Mucosa of stomach (tissue), 1 donor: ENCODE measurements around the gene FCRLA.

Experiments used
- H3K27me3 ChIP-seq: one replicate; pipeline ENCODE4 v1.7.0; 2013; ENCODE audit warnings: mild to moderate bottlenecking, low read length; ENCODE audit not compliant: control insufficient read depth, insufficient read depth
- H3K36me3 ChIP-seq: one replicate; pipeline ENCODE4 v1.7.0; 2013; ENCODE audit warnings: low read length; ENCODE audit not compliant: control insufficient read depth, insufficient read depth
- H3K4me1 ChIP-seq: one replicate; pipeline ENCODE4 v1.7.0; 2013; ENCODE audit warnings: mild to moderate bottlenecking, low read length; ENCODE audit not compliant: control insufficient read depth, insufficient read depth
- H3K4me3 ChIP-seq: one replicate; pipeline ENCODE4 v1.7.0; 2013; ENCODE audit warnings: low read length
- H3K9ac ChIP-seq: one replicate; pipeline ENCODE4 v1.7.0; 2013; ENCODE audit warnings: mild to moderate bottlenecking, low read length, moderate library complexity
- H3K9me3 ChIP-seq: one replicate; pipeline ENCODE4 v1.7.0; 2013; ENCODE audit warnings: mild to moderate bottlenecking, low read length, moderate library complexity; ENCODE audit not compliant: control insufficient read depth
- donor health status: Pancreatic carcinoma.

FCRLA gene

DNA sequence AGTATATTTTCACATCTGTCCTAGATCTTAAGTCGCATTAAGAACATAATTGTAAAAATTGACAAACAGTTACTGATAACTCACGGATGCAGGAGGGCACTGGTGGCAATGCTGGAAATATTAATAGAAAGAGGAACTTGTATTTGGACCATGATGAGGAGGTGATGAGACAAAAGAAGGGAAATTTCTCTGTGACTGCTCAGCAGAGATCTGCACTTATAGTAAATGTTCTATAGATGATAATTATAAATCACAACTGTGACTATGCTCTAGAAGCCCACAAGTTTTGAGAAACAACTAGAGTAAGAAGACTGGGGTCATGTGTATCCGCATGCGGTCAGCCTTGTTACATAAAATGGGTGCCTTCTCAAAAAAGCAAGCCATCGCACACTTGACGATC lies 33.9 kb downstream of the FCRLA start:
- Histone ChIP-seq H3K9me3 (no peaks in the 10 kb centered on the region), H3K9ac (no peak overlapping the region), H3K4me3 (no peak overlapping the region), H3K36me3 (no peaks in the 10 kb centered on the region), H3K4me1 (peaks cover 4% of the 10 kb centered on the region), H3K27me3 (no peaks in the 10 kb centered on the region)

DNA sequence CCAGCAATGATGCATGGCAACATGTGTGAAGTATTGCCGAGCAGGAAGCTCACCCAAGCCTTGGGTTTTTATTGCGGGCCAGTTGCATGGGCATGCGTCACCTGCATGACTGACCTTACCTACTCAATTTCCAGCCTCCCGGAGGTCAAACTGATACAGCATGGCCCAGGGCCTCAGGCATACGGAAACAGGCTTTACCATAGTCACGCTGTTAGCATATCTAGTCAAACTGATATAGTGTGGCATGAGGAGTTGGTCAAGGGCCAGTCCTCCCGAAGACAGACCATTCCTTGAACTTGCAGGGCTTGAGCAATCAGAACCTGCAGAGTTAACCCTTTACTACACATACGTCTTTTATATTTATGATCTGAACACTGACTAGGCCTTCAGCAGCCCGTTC lies 36.2 kb downstream of the FCRLA start:
- no peak overlapping the region for H3K4me3 ChIP-seq
- no peaks in the 10 kb centered on the region for H3K36me3 ChIP-seq
- H3K9me3 ChIP-seq: no peaks in the 10 kb centered on the region
- no peaks in the 10 kb centered on the region for H3K27me3 ChIP-seq
- H3K9ac ChIP-seq: no peak overlapping the region
- no peaks in the 10 kb centered on the region for H3K4me1 ChIP-seq

DNA sequence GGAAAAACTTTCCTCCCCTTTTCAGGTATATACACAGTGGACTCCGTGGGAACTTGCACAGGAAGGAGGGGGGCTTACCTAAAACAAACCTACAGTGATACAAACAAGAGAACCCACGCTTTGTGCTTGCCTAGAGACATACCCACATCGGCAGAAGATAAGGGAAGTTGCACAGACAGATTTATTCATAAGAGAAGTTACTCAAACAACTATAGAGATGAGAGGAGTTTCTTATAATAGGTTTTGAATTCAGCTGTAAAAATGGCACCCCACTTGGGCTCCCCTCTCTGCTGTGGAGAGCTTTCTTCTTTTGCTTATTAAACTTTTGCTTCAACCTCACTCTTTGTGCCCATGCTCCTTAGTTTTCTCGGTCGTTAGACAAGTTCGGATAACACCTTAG lies 40.8 kb downstream of the FCRLA start:
- no peaks in the 10 kb centered on the region for H3K27me3 ChIP-seq
- H3K4me3 ChIP-seq: no peak overlapping the region
- no peaks in the 10 kb centered on the region for H3K36me3 ChIP-seq
- H3K9me3 ChIP-seq: no peaks in the 10 kb centered on the region
- no peak overlapping the region for H3K9ac ChIP-seq
- peaks cover 8% of the 10 kb centered on the region for H3K4me1 ChIP-seq

DNA sequence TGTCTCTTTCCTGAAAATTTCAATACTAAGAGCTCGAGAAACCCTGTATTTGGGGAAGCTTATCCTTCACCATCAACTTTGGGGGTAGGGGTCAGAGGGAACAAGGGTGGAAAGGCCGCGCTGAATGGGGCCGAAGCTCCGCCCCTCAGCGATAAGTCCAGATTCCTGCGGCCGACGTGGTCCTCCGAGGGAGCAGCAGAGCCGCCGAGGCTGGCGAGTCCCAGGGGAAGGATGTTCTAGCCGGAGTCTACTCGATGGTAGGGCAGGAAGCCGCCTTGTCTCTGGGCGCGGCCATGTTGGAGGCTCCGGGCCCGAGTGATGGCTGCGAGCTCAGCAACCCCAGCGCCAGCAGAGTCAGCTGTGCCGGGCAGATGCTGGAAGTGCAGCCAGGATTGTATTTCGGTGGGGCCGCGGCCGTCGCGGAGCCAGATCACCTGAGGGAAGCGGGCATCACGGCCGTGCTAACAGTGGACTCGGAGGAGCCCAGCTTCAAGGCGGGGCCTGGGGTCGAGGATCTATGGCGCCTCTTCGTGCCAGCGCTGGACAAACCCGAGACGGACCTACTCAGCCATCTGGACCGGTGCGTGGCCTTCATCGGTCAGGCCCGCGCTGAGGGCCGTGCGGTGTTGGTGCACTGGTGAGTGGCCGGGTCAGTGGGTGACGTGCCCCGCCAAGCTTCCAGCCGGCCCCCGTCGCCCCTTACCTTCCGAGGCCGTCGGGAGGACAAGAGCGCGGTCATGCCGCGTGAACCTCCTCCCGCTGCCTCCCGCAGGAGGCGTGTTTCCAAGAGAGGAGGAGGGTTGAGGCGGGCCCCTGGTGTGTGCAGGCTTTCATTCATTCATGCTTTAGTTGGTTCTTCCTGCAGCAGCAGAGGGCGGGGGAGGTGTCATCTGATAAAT lies 42.7 kb downstream of the FCRLA start, which contains the start of gene DUSP12:
TSS of gene DUSP12 (plus strand) at position 278 of the 899 bp plus-strand sequence. CDS start at position 294, 16 bp downstream.
- no peaks in the 10 kb centered on the region for H3K27me3 ChIP-seq
- H3K36me3 ChIP-seq: no peaks in the 10 kb centered on the region
- H3K4me3 ChIP-seq: peak within 1 kb of the TSS; percentile 93
- peak within 1 kb of the TSS; percentile 76 for H3K9ac ChIP-seq
- peaks cover 8% of the 10 kb centered on the region for H3K4me1 ChIP-seq
- no peaks in the 10 kb centered on the region for H3K9me3 ChIP-seq

DNA sequence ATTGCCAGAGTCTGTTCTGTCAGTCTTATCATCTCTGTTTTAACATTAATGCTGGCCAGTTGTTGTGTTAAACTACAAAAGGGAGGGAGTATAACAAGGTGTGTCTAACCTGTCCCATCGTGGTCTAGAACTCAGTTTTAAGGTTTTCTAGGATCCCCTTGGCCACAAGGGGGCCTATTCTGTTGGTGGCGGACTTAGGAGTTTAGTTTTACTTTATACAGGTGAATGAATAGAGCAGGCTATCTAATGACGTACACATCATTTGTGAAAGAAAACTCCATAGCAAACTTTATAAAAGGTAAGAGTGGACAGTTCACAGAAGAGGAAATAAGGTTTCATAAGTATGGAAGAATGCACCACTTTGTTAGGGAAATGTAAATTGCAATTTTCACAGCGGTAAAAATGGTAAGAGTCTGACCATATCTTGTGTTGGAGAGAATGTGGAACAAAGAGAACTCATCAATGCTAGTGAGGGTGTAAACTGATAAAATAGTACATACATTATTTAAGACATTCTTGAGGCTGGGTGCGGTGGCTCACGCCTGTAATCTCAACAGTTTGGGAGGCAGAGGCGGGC lies 56.6 kb downstream of the FCRLA start:
- Histone ChIP-seq H3K4me3 (no peak overlapping the region), H3K9me3 (no peaks in the 10 kb centered on the region), H3K27me3 (no peaks in the 10 kb centered on the region), H3K4me1 (peaks cover 7% of the 10 kb centered on the region), H3K36me3 (no peaks in the 10 kb centered on the region), H3K9ac (no peak overlapping the region)
